ENCODE measurements around the gene LAMB3.

- TF ChIP-seq BHLHE40 (IDR thresholded peaks at IDR 0.05; ENCODE audit: borderline replicate concordance) (no peak), FOXM1 (IDR thresholded peaks at IDR 0.05; ENCODE audit: borderline replicate concordance) (no peak), TARDBP (IDR thresholded peaks at IDR 0.05) (no peak), PKNOX1 (IDR thresholded peaks at IDR 0.05) (no peak), SP1 (IDR thresholded peaks at IDR 0.05) (no peak), NFRKB (IDR thresholded peaks at IDR 0.05) (no peak)
These were observed 15.5 kb upstream of the LAMB3 start for GRCh38 chr1:209667708-209668107.
